HepG2 (cell line): ENCODE results near the gene CNTFR. TPM values are rescaled to one million over a fixed set of nuclear protein-coding genes. Genes with fewer than 3 reads are reported as not detected.
A peak's percentile ranks its signal among the peaks of the same experiment; 100 is the strongest.

ENCODE experiments used
- ESRRA ChIP-seq: sonication (generic); formaldehyde crosslinking; IDR thresholded peaks from 2 replicates; pipeline ENCODE4 v1.5.1; 2020; ENCODE audit warnings: mild to moderate bottlenecking, low read depth, missing genetic modification reagents
- MTF1 ChIP-seq: sonication (generic); formaldehyde crosslinking; IDR thresholded peaks from 2 replicates; pipeline ENCODE4 v1.5.0; 2020; ENCODE audit warnings: missing genetic modification reagents
- PHF21A ChIP-seq: sonication (generic); formaldehyde crosslinking; IDR thresholded peaks from 2 replicates; pipeline ENCODE4 v1.5.0; 2020; ENCODE audit warnings: mild to moderate bottlenecking, missing genetic modification reagents
- PRDM15 ChIP-seq: sonication (generic); formaldehyde crosslinking; IDR thresholded peaks from 2 replicates; pipeline ENCODE4 v1.4.0; 2020; ENCODE audit warnings: missing genetic modification reagents
- RNF2 ChIP-seq: fragments of 450-650 bp; conservative IDR thresholded peaks from 2 replicates; pipeline ENCODE4 v1.6.1; 2016; ENCODE audit warnings: low read depth
- SMAD9 ChIP-seq: sonication (generic); formaldehyde crosslinking; IDR thresholded peaks from 2 replicates; pipeline ENCODE4 v1.5.1; 2020; ENCODE audit warnings: mild to moderate bottlenecking, missing genetic modification reagents
- TAF1 ChIP-seq: sonication (generic); formaldehyde crosslinking; IDR thresholded peaks from 2 replicates; pipeline ENCODE4 v1.4.0; 2020; ENCODE audit warnings: missing genetic modification reagents
- ZEB1 ChIP-seq: IDR thresholded peaks from 2 replicates; pipeline ENCODE4 v1.6.1; 2012; ENCODE audit warnings: mild to moderate bottlenecking, low read depth, inconsistent platforms; ENCODE audit not compliant: insufficient replicate concordance
- ZNF10 ChIP-seq: sonication (generic); formaldehyde crosslinking; IDR thresholded peaks from 2 replicates; pipeline ENCODE4 v1.4.0; 2020; ENCODE audit warnings: mild to moderate bottlenecking, low read depth, missing genetic modification reagents, borderline replicate concordance
- ZNF121 ChIP-seq: sonication (generic); formaldehyde crosslinking; IDR thresholded peaks from 2 replicates; pipeline ENCODE4 v1.5.0; 2020; ENCODE audit warnings: mild to moderate bottlenecking, missing genetic modification reagents
- ZNF33A ChIP-seq: sonication (generic); formaldehyde crosslinking; IDR thresholded peaks from 2 replicates; pipeline ENCODE4 v1.5.1; 2020; ENCODE audit warnings: missing genetic modification reagents, mild to moderate bottlenecking, moderate library complexity, borderline replicate concordance
- ZNF530 ChIP-seq: sonication (generic); formaldehyde crosslinking; IDR thresholded peaks from 2 replicates; pipeline ENCODE4 v1.5.0; 2020; ENCODE audit warnings: low read depth, mild to moderate bottlenecking, missing genetic modification reagents
- ZNF850 ChIP-seq: sonication (generic); formaldehyde crosslinking; conservative IDR thresholded peaks from 2 replicates; pipeline ENCODE4 v1.9.0; 2021; ENCODE audit warnings: mild to moderate bottlenecking, missing genetic modification reagents
- ZSCAN20 ChIP-seq: sonication (generic); formaldehyde crosslinking; IDR thresholded peaks from 2 replicates; pipeline ENCODE4 v1.4.0; 2020; ENCODE audit warnings: missing genetic modification reagents, mild to moderate bottlenecking, borderline replicate concordance
- polyA plus RNA-seq, 8 experiments: library from polyadenylated mRNA; depleted of rRNA in 3 of 8; stranded (reverse) in 7 of 8; unstranded in 1 of 8; fragments of >200 nt; fragmentation: Illumina TruSeq in 4 of 8; extraction: Trizol in 4 of 8; gene quantifications; 2 replicates each; pipeline versions ENCODE4 v1.2.1 to v1.2.3, GENCODE V29; 2011 to 2016; ENCODE audit warnings: low read depth in 4 of 8, missing spikeins in 1 of 8, mixed read lengths in 1 of 8; ENCODE audit not compliant: insufficient read depth in 1 of 8
- total RNA-seq, 5 experiments: library from RNA; depleted of rRNA; stranded (reverse); fragments of >200 nt; fragmentation: Illumina TruSeq; extraction: Trizol; gene quantifications; 2 replicates each; pipeline ENCODE4 v1.2.3, GENCODE V29; 2016; ENCODE audit warnings: low read depth in 1 of 5
- TF ChIP-seq, protein P1 (sequence below): sonication (generic); formaldehyde crosslinking; IDR thresholded peaks from 2 replicates; pipeline ENCODE4 v1.4.0; 2020; ENCODE audit warnings: missing genetic modification reagents, borderline replicate concordance
- TF ChIP-seq, protein P2 (sequence below): IDR thresholded peaks from 2 replicates; pipeline ENCODE4 v1.6.1; 2016; ENCODE audit warnings: low read depth, borderline replicate concordance
- TF ChIP-seq, protein P3 (sequence below): sonication (generic); formaldehyde crosslinking; IDR thresholded peaks from 2 replicates; pipeline ENCODE4 v1.4.0; 2020; ENCODE audit warnings: missing genetic modification reagents
- TF ChIP-seq, protein P4 (sequence below): sonication (generic); formaldehyde crosslinking; IDR thresholded peaks from 2 replicates; pipeline ENCODE4 v1.4.0; 2020; ENCODE audit warnings: missing genetic modification reagents

The CNTFR gene
- total and polyA plus RNA-seq, 2 of the 13 experiments (the other 11 are each of a cell fraction or from before 2014, with no cell fraction given), result not detected

DNA sequence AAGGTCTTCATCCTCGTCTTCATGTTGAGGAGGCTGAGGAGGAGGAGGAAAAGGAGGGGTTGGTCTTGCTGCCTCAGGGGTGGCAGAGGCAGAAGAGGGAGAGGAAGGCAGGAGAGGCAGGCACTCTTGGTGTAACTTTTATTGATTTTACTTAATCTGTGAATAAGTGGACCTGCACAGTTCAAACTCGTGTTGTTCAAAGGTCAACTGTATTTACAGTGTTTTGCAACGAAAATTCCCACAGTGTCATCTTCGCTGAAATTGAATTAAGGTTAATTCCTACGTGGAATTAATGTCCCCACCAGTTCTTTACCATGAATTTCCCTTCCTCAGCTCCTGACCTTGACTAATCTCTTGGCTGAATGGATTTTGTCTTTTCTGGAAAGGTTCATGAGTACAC, 45.5 kb downstream of the CNTFR start (continued):
- TF ChIP-seq, protein P1, sequence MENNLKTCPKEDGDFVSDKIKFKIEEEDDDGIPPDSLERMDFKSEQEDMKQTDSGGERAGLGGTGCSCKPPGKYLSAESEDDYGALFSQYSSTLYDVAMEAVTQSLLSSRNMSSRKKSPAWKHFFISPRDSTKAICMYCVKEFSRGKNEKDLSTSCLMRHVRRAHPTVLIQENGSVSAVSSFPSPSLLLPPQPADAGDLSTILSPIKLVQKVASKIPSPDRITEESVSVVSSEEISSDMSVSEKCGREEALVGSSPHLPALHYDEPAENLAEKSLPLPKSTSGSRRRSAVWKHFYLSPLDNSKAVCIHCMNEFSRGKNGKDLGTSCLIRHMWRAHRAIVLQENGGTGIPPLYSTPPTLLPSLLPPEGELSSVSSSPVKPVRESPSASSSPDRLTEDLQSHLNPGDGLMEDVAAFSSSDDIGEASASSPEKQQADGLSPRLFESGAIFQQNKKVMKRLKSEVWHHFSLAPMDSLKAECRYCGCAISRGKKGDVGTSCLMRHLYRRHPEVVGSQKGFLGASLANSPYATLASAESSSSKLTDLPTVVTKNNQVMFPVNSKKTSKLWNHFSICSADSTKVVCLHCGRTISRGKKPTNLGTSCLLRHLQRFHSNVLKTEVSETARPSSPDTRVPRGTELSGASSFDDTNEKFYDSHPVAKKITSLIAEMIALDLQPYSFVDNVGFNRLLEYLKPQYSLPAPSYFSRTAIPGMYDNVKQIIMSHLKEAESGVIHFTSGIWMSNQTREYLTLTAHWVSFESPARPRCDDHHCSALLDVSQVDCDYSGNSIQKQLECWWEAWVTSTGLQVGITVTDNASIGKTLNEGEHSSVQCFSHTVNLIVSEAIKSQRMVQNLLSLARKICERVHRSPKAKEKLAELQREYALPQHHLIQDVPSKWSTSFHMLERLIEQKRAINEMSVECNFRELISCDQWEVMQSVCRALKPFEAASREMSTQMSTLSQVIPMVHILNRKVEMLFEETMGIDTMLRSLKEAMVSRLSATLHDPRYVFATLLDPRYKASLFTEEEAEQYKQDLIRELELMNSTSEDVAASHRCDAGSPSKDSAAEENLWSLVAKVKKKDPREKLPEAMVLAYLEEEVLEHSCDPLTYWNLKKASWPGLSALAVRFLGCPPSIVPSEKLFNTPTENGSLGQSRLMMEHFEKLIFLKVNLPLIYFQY (CRISPR knock-in tag), result no peak
- TF ChIP-seq PHF21A (CRISPR knock-in tag) (no peak), ESRRA (CRISPR knock-in tag) (no peak), ZNF121 (CRISPR knock-in tag) (no peak), MTF1 (no peak), ZNF850 (no peak), ZNF33A (no peak), ZNF530 (no peak), PRDM15 (no peak), RNF2 (no peak), SMAD9 (CRISPR knock-in tag) (no peak), ZEB1 (no peak), ZSCAN20 (CRISPR knock-in tag) (no peak), TAF1 (CRISPR knock-in tag) (no peak), ZNF10 (CRISPR knock-in tag) (no peak)
- TF ChIP-seq, protein P2, sequence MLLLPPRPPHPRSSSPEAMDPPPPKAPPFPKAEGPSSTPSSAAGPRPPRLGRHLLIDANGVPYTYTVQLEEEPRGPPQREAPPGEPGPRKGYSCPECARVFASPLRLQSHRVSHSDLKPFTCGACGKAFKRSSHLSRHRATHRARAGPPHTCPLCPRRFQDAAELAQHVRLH (CRISPR knock-in tag), result no peak
- TF ChIP-seq, protein P3, sequence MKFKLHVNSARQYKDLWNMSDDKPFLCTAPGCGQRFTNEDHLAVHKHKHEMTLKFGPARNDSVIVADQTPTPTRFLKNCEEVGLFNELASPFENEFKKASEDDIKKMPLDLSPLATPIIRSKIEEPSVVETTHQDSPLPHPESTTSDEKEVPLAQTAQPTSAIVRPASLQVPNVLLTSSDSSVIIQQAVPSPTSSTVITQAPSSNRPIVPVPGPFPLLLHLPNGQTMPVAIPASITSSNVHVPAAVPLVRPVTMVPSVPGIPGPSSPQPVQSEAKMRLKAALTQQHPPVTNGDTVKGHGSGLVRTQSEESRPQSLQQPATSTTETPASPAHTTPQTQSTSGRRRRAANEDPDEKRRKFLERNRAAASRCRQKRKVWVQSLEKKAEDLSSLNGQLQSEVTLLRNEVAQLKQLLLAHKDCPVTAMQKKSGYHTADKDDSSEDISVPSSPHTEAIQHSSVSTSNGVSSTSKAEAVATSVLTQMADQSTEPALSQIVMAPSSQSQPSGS (CRISPR knock-in tag), result peak; percentile 31; the same call in 1 of the 2 replicates
- TF ChIP-seq, protein P4, sequence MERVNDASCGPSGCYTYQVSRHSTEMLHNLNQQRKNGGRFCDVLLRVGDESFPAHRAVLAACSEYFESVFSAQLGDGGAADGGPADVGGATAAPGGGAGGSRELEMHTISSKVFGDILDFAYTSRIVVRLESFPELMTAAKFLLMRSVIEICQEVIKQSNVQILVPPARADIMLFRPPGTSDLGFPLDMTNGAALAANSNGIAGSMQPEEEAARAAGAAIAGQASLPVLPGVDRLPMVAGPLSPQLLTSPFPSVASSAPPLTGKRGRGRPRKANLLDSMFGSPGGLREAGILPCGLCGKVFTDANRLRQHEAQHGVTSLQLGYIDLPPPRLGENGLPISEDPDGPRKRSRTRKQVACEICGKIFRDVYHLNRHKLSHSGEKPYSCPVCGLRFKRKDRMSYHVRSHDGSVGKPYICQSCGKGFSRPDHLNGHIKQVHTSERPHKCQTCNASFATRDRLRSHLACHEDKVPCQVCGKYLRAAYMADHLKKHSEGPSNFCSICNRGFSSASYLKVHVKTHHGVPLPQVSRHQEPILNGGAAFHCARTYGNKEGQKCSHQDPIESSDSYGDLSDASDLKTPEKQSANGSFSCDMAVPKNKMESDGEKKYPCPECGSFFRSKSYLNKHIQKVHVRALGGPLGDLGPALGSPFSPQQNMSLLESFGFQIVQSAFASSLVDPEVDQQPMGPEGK (CRISPR knock-in tag), result no peak
